ENCODE measurements around the gene CACNA1C.

DNA sequence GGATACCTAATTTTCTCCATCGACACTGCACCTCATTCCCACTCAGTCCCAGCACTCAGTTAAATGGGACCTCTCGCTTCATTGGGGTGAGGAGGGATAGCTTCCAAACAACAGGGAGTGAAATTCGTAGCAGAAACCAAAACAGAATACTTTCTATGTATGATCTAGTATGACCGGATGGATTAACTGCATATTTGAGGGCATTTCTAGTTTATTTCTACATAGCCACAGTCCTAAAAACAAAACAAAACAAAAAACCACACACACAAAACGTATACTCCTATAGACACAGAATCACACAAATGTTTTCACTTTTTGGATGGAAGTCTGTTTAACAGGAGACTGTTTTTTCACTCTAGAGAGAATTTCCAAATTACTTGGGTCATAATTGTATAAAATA lies 434.5 kb downstream of the CACNA1C start:
- TF ChIP-seq, protein P1, sequence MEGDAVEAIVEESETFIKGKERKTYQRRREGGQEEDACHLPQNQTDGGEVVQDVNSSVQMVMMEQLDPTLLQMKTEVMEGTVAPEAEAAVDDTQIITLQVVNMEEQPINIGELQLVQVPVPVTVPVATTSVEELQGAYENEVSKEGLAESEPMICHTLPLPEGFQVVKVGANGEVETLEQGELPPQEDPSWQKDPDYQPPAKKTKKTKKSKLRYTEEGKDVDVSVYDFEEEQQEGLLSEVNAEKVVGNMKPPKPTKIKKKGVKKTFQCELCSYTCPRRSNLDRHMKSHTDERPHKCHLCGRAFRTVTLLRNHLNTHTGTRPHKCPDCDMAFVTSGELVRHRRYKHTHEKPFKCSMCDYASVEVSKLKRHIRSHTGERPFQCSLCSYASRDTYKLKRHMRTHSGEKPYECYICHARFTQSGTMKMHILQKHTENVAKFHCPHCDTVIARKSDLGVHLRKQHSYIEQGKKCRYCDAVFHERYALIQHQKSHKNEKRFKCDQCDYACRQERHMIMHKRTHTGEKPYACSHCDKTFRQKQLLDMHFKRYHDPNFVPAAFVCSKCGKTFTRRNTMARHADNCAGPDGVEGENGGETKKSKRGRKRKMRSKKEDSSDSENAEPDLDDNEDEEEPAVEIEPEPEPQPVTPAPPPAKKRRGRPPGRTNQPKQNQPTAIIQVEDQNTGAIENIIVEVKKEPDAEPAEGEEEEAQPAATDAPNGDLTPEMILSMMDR (IDR thresholded peaks at IDR 0.05): no peak
- TF ChIP-seq POLR2A (IDR thresholded peaks at IDR 0.05): no peak
